IPS DF 19.7 (cell line): Measurements from ENCODE around the gene ABCD1.
"Not testable (repeated sequence)": the region's sequence is repeated elsewhere in the genome, so short reads cannot be mapped to it uniquely, and the experiment has no call there.

Source experiments
- DNase-seq: peaks from one replicate; pipeline ENCODE4 v3.0.0-alpha.2; 2013; ENCODE audit warnings: low read depth, low spot score

Gene ABCD1

DNA sequence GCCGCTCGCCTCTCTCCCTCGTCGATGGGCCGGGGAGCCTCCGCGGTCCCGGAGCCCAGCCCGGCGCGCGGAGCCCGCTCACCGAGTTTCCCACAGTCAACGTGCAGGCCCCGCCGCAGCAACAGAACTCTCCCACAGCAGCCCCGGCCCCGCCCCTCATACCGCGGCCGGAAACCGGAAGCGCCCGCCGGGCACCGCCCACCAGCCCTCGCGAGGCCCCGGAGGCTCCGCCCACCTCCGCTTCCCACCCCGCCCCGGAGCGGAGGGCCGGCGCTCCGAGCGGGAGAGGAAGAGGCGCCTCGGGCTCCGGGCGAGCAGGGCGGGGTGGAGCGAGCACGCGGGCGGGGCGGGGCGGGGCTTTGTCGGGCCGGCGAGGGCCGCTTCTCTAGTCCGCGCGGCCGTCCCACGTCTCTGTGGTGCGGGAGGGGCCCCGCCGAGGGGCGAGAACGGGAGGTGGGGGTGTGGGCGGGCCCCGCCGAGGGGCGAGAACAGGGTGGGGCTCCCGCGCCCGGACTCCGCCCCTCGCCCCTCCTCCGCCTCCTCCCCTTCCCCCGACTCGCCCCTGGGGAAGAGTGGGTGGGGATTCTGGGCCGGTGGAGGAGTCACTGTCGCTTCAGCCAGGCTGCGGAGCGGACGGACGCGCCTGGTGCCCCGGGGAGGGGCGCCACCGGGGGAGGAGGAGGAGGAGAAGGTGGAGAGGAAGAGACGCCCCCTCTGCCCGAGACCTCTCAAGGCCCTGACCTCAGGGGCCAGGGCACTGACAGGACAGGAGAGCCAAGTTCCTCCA is at the start of gene ABCD1, which contains the start of gene BCAP31:
Gene ABCD1, plus strand, starts transcription at position 605 of the 787 bp plus-strand sequence. CDS start 411 bp downstream, outside the sequence.
Gene BCAP31, minus strand, starts transcription at position 136 of the 787 bp plus-strand sequence. CDS start 1,143 bp downstream, outside the sequence.
- DNase-seq, result no peak

DNA sequence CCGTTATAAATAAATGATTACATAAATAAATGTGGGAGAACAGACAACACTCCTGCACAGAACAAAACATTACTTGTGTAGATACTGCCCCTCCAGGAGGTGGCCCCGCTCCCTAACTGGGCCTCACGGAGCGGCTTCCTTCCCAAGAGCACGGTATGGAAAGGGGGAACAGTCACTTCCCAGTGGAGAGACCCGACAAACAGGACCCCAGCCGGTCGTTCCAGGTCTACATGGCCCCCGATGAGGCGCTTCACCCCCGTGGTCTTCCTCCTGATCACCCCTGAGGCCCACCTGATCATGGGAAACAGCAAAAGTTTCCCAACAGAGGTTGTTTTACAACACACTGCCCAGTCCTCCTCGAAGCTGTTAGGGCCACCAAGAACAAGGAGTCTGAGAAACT is 43.5 kb upstream of the ABCD1 start:
- DNase-seq, result no peak

DNA sequence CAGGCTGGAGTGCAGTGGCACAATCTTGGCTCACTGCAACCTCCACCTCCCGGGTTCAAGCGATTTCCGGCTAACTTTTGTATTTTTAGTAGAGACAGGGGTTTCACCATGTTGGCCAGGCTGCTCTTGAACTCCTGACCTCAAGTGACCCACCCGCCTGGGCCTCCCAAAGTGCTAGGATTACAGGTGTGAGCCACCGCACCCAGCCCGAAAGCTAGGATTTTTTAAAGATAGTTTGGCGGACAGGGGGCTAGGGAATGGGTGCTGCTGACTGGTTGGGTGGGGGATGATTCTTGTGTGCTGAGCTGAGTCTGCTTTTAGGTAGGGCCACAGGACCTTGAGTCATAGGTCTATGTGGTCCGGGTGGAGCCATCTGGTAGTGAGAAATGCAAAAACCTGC is 41.2 kb upstream of the ABCD1 start:
- not testable (repeated sequence) for DNase-seq

DNA sequence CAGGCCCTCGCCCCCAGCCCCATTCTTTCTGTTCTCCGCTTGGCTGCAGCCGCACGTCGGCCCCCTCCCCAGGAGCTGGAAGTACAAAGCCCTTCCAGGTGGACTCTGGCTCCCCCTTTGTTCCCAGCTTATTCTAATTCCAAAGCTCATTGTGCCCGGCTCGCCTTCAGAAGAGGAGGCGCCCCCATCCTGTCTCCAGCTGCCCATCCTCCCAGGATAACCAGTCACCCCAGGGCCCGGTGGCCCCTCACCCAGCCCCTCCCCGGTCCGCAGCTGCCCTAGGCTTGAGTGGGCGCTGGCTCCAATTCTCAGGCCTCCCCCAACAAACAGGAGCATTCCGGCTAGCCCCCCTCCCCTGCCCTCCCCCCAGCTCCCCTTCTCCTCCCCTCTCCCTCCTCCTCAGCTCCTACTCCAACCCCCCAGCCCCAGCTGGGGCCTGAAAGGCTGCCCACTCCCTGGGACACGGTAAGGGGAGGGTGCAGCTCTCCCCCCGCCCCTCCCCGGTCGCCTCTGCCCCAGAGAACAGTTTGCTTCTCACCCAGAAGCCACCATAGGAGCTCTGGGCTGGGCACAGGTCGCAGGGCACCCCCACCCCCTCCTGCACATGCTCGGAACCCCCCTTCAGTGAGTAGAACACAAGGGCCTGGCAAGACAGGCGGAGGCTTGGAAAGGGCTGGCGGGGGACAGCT is 40.0 kb upstream of the ABCD1 start:
- DNase-seq, result no peak

DNA sequence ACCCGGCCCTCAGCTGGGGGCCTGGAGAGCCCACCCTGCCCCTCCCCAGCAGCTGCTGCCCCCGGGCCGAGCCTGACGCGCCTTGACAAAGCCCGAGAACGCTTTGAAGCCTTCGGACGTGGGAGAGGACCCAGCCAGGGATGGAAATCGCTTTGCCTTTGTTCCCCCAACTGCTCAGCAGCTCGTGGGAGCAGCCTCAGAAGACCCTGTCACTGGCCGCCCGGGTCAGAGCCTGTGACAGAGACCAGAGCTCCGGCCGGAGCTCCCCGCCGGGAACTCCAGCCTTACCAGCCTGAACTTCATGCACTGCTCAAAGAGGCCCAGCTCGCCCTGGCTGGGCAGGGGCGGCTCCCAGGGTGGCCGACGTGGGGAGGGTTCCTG is 39.5 kb upstream of the ABCD1 start:
- no peak for DNase-seq

DNA sequence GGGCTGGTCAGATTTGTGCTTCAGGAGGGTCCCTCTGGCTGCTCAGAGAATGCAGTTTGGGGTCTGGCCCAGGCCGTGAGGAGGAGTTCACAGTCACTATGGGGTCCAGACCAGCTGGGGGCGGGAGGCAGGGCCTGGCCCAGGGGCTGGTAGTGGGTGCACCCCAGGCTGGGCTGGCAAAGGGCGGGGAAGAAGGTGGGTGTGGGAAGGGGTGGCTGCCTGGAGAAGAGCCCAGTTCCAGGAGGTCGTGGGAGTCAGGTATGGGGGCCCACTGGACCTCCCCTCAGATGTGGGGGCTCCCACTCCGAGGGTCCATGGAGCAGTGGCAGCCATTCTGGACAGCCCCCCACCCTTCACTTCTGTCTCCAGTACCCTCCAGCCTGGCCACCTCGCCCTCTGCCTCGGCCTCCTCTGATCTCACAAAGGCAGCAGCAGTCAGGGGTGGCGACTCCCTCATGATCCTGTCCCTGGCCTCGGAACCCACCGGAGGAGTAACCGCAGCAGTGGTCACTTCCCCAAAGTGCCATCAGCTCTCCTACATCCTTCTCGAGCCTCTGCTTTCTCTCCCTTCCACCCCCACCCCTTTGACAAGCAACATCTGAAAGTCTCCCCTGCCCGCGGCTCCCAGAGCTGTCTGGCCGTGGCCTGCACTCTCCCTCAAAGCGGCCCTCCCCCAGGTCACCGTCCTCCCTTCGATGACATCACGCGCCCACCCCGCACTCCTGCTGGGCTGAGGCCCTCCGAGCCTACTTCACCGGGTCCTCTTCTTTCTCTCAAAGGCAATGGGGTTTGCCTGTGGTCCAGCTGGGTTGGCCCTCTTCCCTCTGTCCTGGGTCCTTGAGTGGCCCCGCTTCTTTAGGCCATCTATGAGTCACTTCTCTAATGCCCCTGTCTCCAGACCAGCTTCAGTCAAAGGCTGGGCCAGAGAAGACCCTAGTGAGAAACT is 38.6 kb upstream of the ABCD1 start:
- no peak for DNase-seq

DNA sequence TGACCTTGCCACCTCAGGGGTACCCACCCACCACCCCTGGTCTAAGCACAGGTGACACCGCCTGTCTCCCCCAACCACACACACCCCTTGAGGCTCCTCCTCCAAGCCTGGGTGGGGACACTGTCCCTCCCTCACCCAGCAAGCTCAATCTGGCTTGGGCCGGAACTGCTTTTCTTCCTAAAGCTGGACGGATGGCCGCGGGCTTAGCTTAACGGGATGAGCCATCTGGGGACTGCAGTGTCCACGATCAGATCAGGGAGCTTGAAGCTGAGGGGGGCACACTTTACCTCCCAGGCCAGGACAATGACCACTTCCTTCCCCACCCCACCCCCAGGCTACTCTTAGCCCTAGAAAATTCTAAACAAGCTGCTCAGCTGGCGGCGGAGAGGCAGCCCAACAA is 37.9 kb upstream of the ABCD1 start:
- DNase-seq, result no peak

- no peak for DNase-seq
Measured at GRCh38 chrX:153687121-153688039, 37.3 kb upstream of the ABCD1 start, which contains the start of gene SLC6A8. Gene SLC6A8, plus strand, starts transcription at chrX:153687926. Its CDS starts 649 bp downstream, at chrX:153688575.

- DNase-seq, result no peak
Measured at GRCh38 chrX:153688071-153688470, 36.6 kb upstream of the ABCD1 start.

DNA sequence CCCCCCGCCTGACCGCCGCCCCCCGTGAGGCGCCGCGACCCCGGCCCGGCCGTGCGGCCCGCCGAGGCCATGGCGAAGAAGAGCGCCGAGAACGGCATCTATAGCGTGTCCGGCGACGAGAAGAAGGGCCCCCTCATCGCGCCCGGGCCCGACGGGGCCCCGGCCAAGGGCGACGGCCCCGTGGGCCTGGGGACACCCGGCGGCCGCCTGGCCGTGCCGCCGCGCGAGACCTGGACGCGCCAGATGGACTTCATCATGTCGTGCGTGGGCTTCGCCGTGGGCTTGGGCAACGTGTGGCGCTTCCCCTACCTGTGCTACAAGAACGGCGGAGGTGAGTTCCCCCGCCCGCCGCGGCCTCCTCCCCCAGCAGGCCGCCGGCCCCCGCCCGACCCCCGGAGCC is 36.1 kb upstream of the ABCD1 start:
- no peak for DNase-seq

GRCh38 chrX:153688911-153689590 is 35.6 kb upstream of the ABCD1 start:
- no peak for DNase-seq

GRCh38 chrX:153689654-153690465 is 34.8 kb upstream of the ABCD1 start:
- no peak for DNase-seq

GRCh38 chrX:153690466-153690865 is 34.2 kb upstream of the ABCD1 start:
- no peak for DNase-seq

DNA sequence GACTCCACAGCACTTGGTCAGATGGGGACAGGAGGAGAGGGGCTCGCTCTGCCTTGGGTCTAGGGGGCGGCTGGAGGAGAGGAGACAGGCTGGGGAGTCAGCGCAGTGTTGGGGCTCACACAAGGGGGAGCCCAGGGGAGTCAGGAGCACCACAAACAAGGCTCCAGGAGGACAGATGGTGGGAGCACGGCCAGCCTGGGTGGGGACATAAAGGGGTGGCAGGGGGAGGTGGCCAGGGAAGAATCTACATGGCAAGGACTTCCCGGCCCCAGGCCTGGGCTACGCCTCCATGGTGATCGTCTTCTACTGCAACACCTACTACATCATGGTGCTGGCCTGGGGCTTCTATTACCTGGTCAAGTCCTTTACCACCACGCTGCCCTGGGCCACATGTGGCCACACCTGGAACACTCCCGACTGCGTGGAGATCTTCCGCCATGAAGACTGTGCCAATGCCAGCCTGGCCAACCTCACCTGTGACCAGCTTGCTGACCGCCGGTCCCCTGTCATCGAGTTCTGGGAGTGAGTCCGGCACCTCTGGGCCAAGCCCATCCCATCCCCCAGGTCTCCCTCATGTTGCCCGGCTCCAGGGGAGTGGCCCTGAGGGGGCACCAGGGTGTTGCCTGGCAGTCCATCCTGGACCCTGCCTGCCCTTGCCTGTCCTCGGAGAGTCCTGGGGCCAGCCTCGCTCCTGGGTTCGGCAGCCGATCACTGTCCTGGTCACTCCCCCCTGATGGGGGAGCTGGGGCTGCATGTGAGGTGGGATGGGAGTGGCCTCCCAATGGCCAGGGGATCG is 33.4 kb upstream of the ABCD1 start:
- DNase-seq, result not testable (repeated sequence)

- DNase-seq, result no peak
Measured at GRCh38 chrX:153692003-153692402, 32.7 kb upstream of the ABCD1 start.

- no peak for DNase-seq
Measured at GRCh38 chrX:153692611-153693156, 32.0 kb upstream of the ABCD1 start.

GRCh38 chrX:153693216-153694086 is 31.2 kb upstream of the ABCD1 start:
- no peak for DNase-seq
